CD14-positive monocyte (primary cell): Measurements from ENCODE around the gene TUBGCP3. TPM values are rescaled to one million over a fixed set of nuclear protein-coding genes. Genes with fewer than 3 reads are reported as not detected.
A peak's percentile ranks its signal among the peaks of the same experiment; 100 is the strongest.

Source experiments
- DNase-seq, 3 donors: peaks; one replicate each; pipeline ENCODE4 v3.0.0-alpha.2; 2011 to 2022
- H2AFZ ChIP-seq: 2 replicates; pipeline ENCODE4 v1.6.0; 2012; ENCODE audit warnings: mild to moderate bottlenecking, low read depth, low read length, inconsistent platforms; ENCODE audit not compliant: insufficient read depth, poor library complexity, severe bottlenecking
- H3K27ac ChIP-seq, 2 donors: 1 replicate in 1 of 2; 2 replicates in 1 of 2; pipeline ENCODE4 v1.5.1; 2012 to 2013; ENCODE audit warnings: low read length in 2 of 2, control low read depth in 1 of 2, inconsistent platforms in 1 of 2, low read depth in 1 of 2, mild to moderate bottlenecking in 1 of 2
- H3K27me3 ChIP-seq, 2 donors: one replicate each; pipeline versions ENCODE4 v1.6.0 to v1.6.1; 2011 to 2013; ENCODE audit warnings: low read length in 2 of 2; ENCODE audit not compliant: control insufficient read depth in 2 of 2, insufficient read depth in 2 of 2
- H3K36me3 ChIP-seq, 2 donors: replicated peaks in 1 of 2; 1 replicate in 1 of 2; 2 replicates in 1 of 2; pipeline versions ENCODE4 v1.5.1 to v1.6.1; 2012 to 2013; ENCODE audit warnings: low read length in 2 of 2, control low read depth in 1 of 2, inconsistent platforms in 1 of 2, mild to moderate bottlenecking in 1 of 2; ENCODE audit not compliant: insufficient read depth in 2 of 2, control insufficient read depth in 1 of 2
- H3K4me1 ChIP-seq, 2 donors: 1 replicate in 1 of 2; 2 replicates in 1 of 2; pipeline versions ENCODE4 v1.5.1 to v1.6.1; 2012 to 2013; ENCODE audit warnings: low read length in 2 of 2, control low read depth in 1 of 2, inconsistent platforms in 1 of 2, mild to moderate bottlenecking in 1 of 2, moderate library complexity in 1 of 2; ENCODE audit not compliant: insufficient read depth in 2 of 2, control insufficient read depth in 1 of 2
- H3K4me2 ChIP-seq: replicated peaks from 2 replicates; pipeline ENCODE3; 2012; ENCODE audit warnings: low read length, moderate library complexity, mild to moderate bottlenecking; ENCODE audit not compliant: poor library complexity, severe bottlenecking; ENCODE audit errors: extremely low read depth
- H3K4me3 ChIP-seq, 3 experiments: fragments of 200-600 bp in 1 of 3; sonication (generic) in 1 of 3; replicated peaks in 1 of 3; 1 replicate in 2 of 3; 2 replicates in 1 of 3; pipeline ENCODE4 v1.5.1; 2011 to 2013; ENCODE audit warnings: low read length in 3 of 3, mild to moderate bottlenecking in 3 of 3, control low read depth in 2 of 3, low read depth in 2 of 3, inconsistent platforms in 1 of 3, moderate library complexity in 1 of 3
- H3K79me2 ChIP-seq: 2 replicates; pipeline ENCODE4 v1.6.0; 2012; ENCODE audit warnings: mild to moderate bottlenecking, control low read depth, inconsistent platforms, low read length, moderate library complexity; ENCODE audit not compliant: insufficient read depth
- H3K9ac ChIP-seq: 2 replicates; pipeline ENCODE4 v1.6.0; 2017; ENCODE audit warnings: low read length, mild to moderate bottlenecking; ENCODE audit not compliant: insufficient read depth, poor library complexity, severe bottlenecking
- H3K9me3 ChIP-seq, 2 donors: replicated peaks in 1 of 2; 1 replicate in 1 of 2; 2 replicates in 1 of 2; pipeline versions ENCODE4 v1.5.1 to v1.6.1; 2012 to 2013; ENCODE audit warnings: low read length in 2 of 2, control low read depth in 1 of 2; ENCODE audit not compliant: control insufficient read depth in 1 of 2, insufficient read depth in 1 of 2
- H4K20me1 ChIP-seq: 2 replicates; pipeline ENCODE4 v1.6.0; 2012; ENCODE audit warnings: mild to moderate bottlenecking, low read length, control low read depth, moderate library complexity; ENCODE audit not compliant: insufficient read depth
- H3K27ac Mint-ChIP-seq, 7 donors: one replicate each; pipeline ENCODE4 v1.8.0; 2020; ENCODE audit warnings: mild to moderate bottlenecking in 7 of 7, mixed read lengths in 7 of 7, moderate library complexity in 6 of 7, inconsistent platforms in 2 of 7
- H3K27me3 Mint-ChIP-seq, 3 donors: one replicate each; pipeline ENCODE4 v1.8.0; 2021 to 2022; ENCODE audit warnings: low read depth in 3 of 3, mild to moderate bottlenecking in 3 of 3, mixed read lengths in 3 of 3, moderate library complexity in 3 of 3, inconsistent platforms in 1 of 3
- H3K36me3 Mint-ChIP-seq, 2 donors: one replicate each; pipeline ENCODE4 v1.8.0; 2020; ENCODE audit warnings: mixed read lengths in 2 of 2, inconsistent platforms in 1 of 2, mild to moderate bottlenecking in 1 of 2
- H3K4me1 Mint-ChIP-seq: one replicate; pipeline ENCODE4 v1.8.0; 2020; ENCODE audit warnings: mild to moderate bottlenecking, mixed read lengths
- H3K4me3 Mint-ChIP-seq, 2 donors: one replicate each; pipeline ENCODE4 v1.8.0; 2020; ENCODE audit warnings: mild to moderate bottlenecking in 2 of 2, mixed read lengths in 2 of 2, moderate library complexity in 1 of 2
- H3K9me3 Mint-ChIP-seq, 7 donors: one replicate each; pipeline ENCODE4 v1.8.0; 2020 to 2022; ENCODE audit warnings: mixed read lengths in 7 of 7, mild to moderate bottlenecking in 6 of 7, moderate library complexity in 6 of 7, inconsistent platforms in 2 of 7
- CTCF ChIP-seq: fragments of 200-600 bp; IDR thresholded peaks from one replicate; pipeline ENCODE4 v1.8.0; 2022; ENCODE audit warnings: antibody characterized with exemption, mild to moderate bottlenecking
- WGBS: methylation state at CpG from one replicate; pipeline ENCODE4 v1.1.5; 2013; ENCODE audit warnings: missing lambda C conversion rate; ENCODE audit not compliant: insufficient coverage; 5-methylcytosine and 5-hydroxymethylcytosine counted together
- intact Hi-C, 2 donors: fragments of 100-400 bp; cut with micrococcal nuclease; formaldehyde crosslinking; loops; one replicate each; pipeline versions ENCODE4 v1.15.0 to v1.15.1; 2023
- polyA plus RNA-seq, 3 donors: library from polyadenylated mRNA; depleted of rRNA in 1 of 3; unstranded in 2 of 3; stranded (reverse) in 1 of 3; fragments of 300-500 nt in 2 of 3; fragments of >200 nt in 1 of 3; fragmentation: Illumina TruSeq in 2 of 3; gene quantifications; 1 replicate in 2 of 3; 2 replicates in 1 of 3; pipeline ENCODE4 v1.2.3, GENCODE V29; 2012 to 2021

TUBGCP3 gene
- polyA plus RNA-seq, 3 donors: 25.4 to 47.1 (median 34.1) TPM

GRCh38 chr13:112561478-112561877 is 26.5 kb downstream of the TUBGCP3 start:
- Histone ChIP-seq H3K27ac (peak overlapping the region in 1 of 2 donors; percentile 18), H2AFZ (no peak overlapping the region), H3K9ac (no peak overlapping the region), H3K4me2 (no peak overlapping the region), H3K27me3 (no peaks in the 10 kb centered on the region), H3K36me3 (peaks cover 77 to 96% of the 10 kb centered on the region in 2 donors), H3K9me3 (no peaks in the 10 kb centered on the region), H3K79me2 (peaks cover 88% of the 10 kb centered on the region), H4K20me1 (peaks cover 74% of the 10 kb centered on the region), H3K4me1 (no peaks in the 10 kb centered on the region), H3K4me3 (no peak overlapping the region)
- no peak for TF ChIP-seq CTCF
- H3K36me3 Mint-ChIP-seq: peaks cover 67 to 84% of the 10 kb centered on the region in 2 donors
- peaks cover 0 to 1% (median 0%) of the 10 kb centered on the region in 3 donors for H3K27me3 Mint-ChIP-seq
- intact Hi-C loops: no loop called here
- no peaks in the 10 kb centered on the region for H3K9me3 Mint-ChIP-seq
- WGBS: 98% methylated on average over 7 of the region's 10 CpGs
- peaks cover 8% of the 10 kb centered on the region for H3K4me1 Mint-ChIP-seq
- H3K4me3 Mint-ChIP-seq: no peak overlapping the region
- peak overlapping the region in 3 of 7 donors; percentile 0 to 21 (median 10) for H3K27ac Mint-ChIP-seq
- DNase-seq: no peak

- no peak for TF ChIP-seq CTCF
- intact Hi-C loops: no loop called here
- H3K27ac ChIP-seq: no peak overlapping the region
- Mint-ChIP-seq H3K9me3 (no peaks in the 10 kb centered on the region), H3K36me3 (peaks cover 79 to 88% of the 10 kb centered on the region in 2 donors), H3K4me3 (no peak overlapping the region), H3K4me1 (peaks cover 4% of the 10 kb centered on the region), H3K27ac (no peak overlapping the region), H3K27me3 (peaks cover 0 to 1% (median 0%) of the 10 kb centered on the region in 3 donors)
- H3K79me2 ChIP-seq: peaks cover 72% of the 10 kb centered on the region
- no peak overlapping the region for H3K4me3 ChIP-seq
- no peaks in the 10 kb centered on the region for H3K27me3 ChIP-seq
- H3K36me3 ChIP-seq: peaks cover 83 to 97% of the 10 kb centered on the region in 2 donors
- no peak for DNase-seq
- 100% methylated on average over 9 of the region's 10 CpGs for WGBS
- no peak overlapping the region for H2AFZ ChIP-seq
- no peak overlapping the region for H3K9ac ChIP-seq
- no peaks in the 10 kb centered on the region for H3K4me1 ChIP-seq
- no peaks in the 10 kb centered on the region for H3K9me3 ChIP-seq
- H4K20me1 ChIP-seq: peaks cover 57% of the 10 kb centered on the region
- H3K4me2 ChIP-seq: no peak overlapping the region
Observed at GRCh38 chr13:112558696-112559418, 29.1 kb downstream of the TUBGCP3 start.
